T-helper 22 cell (primary cell): ENCODE measurements around the gene CNTNAP2.
"Not testable (repeated sequence)": the region's sequence is repeated elsewhere in the genome, so short reads cannot be mapped to it uniquely, and the experiment has no call there.

ENCODE experiments used
- DNase-seq: peaks from one replicate; pipeline ENCODE4 v3.0.0-alpha.2; 2020; ENCODE audit warnings: low read depth

Gene CNTNAP2

DNA sequence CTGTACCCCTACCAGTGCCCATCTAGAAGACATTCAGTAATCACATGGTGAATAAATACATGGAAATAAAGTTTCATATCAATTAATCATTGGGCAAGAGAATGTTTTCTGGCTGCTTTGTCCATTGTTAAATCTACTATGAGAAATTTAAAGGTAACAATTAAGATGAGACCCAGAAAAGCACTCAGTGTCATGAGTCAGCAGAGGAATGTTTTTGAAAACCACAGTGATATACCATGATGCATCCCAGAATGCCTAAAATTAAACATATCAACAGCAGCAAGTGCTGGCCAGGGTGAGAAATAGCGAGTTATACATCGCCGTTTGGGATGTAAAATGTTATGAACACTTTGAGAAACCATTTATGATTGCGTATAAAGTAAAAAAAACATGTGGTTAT lies 1648.7 kb downstream of the CNTNAP2 start:
- no peak for DNase-seq

DNA sequence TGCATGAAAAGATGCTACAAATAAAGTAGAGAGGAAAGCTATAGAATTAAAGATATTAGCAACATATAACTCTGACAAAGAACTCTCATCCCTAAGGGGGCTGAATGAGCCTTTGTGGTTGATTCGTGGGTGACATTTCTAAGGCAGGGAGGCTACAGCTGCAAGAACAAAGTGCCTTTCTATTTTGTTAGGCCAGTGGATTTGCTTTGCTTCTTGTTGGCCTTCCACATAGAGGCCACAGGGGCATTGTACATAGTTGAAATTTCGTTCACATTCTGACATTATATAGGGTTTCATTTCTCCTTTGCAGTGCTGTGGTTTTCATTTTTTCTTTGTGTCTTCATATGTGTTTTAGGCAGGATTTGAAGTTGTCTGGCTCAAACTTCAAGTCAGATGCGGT lies 1654.7 kb downstream of the CNTNAP2 start:
- no peak for DNase-seq

DNA sequence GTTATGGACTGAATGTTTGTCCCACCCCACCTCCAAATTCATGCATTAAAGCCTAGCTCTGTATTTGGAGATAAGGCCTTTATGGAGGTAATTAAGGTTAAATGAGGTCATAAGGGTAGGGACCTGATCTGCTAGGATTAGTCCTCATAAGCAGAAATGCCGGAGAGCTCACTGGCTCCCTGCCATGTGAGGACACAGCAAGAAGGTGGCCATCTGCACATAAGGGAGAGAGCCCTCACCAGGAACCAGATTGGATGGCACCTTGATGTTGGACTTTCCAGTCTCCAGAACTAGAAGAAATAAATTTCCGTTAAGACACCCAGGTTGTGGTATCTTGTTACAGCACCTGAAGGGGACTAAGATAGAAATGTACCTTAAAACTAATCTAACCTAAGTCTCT lies 1657.9 kb downstream of the CNTNAP2 start:
- DNase-seq: no peak

DNA sequence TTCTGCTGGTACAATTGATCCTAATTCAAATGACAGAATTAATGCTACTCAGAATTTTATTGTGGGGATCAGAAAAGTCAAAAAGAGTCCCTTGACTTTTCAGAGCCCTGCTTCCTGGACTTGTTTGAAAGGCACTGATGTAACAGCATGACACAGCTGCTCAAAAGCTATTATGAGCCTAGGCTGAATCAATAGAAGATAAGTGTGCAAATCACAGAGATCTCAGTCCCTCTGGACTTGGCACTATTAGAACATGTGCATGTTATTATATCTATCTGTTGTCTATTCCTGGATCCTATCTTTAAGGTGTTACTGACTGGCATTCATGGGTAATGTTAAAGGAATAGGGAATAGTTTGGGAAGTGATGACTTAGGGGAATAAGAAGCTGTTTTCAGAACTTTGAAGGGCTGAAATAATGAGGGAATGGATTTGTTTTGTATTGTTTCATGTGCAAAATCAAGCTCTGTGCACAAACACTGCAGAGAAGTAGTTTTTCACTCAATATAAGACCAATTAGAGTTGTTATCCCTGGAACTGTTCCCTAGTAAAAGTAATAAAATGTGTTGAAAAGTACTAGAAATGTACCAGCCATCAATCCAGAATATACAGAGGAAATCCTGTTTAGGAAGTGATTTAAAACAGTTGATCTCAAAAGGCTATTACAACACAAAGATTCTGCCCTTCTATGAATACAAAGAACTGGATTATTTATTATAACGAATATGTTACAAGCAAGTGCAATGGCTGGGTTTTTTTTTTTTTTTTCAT lies 1659.1 kb downstream of the CNTNAP2 start:
- DNase-seq: no peak

DNA sequence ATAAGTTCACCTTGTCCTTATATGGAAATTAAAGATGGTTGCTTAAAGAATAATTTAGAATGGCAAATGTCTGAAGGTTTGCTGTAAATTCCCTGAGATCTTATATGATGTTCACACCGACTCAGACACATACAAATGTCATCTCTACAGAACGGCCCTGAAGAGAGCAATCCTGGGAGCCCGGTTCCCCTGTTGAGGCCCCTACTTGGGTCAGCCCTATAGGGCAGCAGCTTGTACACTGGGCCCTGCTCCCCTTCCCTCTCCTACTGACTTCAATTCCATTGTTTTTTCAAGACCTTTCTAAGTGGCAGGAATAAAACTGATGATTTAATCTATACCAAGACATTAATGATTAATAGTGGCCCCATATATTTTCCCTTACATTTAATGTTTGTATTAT lies 1660.7 kb downstream of the CNTNAP2 start:
- no peak for DNase-seq

DNA sequence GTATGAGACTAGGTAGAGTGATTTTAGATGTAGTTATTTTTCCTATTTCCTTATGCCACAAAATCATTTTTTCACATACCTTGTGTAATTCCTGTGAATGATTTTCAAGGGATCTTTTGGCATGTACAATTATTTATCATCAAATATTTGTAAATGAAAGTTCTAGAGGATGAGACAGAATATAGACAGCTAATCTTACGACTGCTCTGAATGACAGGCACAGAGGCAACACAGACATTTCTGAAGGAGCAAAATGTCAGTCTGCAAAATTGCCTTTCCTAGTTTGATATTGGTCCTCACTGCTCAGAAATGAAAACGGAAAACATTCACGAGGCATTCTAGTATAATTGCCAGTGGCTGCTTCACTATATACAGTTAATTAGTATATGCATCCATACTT lies 1663.3 kb downstream of the CNTNAP2 start:
- no peak for DNase-seq

DNA sequence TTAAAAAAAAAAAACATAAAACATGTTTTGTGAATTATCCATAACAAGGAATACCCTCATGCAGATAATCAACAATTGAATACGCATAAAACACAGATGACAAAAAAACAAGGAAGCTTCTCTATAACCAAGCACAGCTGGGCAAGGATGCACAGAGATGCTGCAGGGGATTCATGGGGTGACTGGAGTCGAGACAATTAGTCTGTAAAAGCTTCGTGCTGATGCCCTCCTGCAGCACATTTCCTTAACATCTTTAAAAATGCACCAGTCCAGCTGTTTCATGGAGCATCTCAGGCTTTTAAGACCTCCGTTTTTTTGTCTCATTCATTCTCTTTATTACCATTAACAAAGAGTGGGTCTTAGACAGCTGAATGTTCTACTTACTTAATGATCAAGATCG lies 1680.0 kb downstream of the CNTNAP2 start:
- DNase-seq: no peak

DNA sequence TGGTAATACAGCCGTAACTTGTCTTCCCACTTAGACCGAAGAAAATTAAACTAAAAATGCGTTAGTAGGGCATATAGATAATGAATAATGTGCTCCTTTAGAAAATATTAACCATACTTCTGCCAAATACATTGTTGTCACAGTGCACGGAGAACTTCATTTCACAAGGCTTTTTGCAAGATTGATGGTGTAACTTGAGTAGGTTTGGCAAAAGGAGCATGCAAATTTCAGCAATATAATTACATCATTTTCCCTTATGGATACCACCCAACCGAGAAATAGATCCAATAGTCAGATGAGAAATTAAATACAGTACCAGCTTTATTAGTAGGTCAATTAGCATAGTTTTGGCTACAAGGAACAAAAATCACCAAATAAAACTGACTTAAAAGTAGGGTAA lies 1681.4 kb downstream of the CNTNAP2 start:
- no peak for DNase-seq

DNA sequence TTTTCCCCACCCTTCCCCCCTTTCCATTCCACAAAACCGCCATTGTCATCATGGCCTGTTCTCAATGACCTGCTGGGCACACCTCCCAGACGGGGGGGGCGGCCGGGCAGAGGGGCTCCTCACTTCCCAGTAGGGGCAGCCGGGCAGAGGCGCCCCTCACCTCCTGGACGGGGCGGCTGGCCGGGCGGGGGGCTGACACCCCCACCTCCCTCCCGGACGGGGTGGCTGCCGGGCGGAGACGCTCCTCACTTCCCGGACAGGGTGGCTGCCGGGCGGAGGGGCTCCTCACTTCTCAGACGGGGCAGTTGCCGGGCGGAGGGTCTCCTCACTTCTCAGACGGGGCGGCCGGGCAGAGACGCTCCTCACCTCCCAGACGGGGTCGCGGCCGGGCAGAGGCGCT lies 1685.2 kb downstream of the CNTNAP2 start:
- not testable (repeated sequence) for DNase-seq

DNA sequence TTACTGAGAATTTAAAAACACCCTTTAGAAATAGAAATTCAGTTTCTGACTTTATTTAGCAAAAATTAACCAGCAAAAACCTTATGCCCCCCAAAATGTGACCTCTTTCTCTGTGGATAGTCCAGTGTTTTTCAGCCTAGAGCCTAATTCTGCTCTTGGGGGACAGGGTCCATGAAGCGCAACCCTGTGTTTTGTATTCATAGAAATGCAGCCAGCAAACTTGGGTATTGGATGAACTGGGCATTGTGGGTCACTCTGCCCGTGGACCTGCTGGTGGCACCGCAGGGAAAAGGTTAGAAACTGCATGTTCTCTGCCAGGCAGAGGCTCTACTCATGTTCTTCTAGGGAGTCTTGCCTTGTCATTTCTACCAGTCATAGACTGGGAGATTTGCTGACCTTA lies 1686.5 kb downstream of the CNTNAP2 start:
- DNase-seq: no peak

DNA sequence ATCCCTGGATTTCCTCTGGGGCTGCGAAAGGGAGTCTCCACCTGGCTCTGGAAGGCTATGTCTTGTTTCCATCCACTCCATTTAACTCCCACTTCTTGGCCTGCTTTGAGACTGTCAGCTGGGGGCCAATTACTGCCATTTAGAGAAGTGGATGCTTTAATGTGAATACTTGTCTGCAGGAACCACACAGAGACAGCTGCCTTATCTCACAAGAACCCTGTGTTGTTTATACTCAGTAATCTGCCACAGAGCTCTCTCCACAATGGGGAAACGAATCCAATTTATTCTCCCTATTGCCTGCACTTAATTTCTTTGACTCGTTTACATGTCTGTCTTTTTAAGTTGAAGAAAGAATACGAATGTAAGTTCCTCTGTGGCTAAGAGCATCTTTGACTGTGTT lies 1687.0 kb downstream of the CNTNAP2 start:
- no peak for DNase-seq

DNA sequence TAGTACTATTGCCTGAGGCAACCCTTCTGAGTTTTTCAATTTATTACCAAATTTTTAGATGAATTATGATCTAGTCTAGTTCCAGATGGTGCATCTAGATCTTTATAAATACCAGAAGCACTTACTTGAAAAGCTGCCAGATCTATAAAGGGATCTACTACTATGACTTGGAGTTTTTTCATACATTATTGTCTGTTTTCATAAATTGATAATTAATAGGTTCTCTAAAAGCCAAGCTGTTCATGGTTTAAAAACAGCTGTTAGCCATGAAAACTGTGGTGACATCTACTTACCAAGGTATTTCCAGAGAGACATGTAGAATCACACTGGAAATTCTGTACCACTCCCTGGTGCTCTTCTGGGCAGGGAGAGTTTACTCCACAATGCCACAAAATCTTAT lies 1687.4 kb downstream of the CNTNAP2 start:
- no peak for DNase-seq

DNA sequence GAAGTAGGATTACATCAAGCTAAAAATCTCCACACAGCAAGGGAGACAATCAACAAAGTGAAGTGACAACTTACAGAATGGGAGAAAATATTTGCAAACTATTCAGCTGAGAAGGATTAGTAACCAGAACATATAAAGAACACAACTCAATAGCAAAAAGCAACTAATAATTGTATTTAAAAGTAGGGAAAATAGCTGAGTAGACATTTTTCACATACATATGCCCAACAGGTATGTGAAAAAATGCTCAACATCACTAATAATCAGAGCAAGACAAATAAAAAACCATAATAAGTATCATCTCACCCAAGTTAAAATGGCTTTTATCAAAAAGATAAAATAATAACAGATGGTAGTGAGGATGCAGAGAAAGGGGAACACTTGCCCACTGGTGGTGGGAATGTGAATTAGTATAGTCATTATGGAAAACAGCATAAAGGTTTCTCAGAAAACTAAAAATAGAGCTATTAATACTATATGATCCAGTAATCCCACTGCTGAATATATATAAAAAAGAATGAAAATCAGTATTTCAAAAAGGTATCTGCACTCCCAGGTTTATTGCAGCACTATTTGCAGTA lies 1689.5 kb downstream of the CNTNAP2 start:
- DNase-seq: no peak

DNA sequence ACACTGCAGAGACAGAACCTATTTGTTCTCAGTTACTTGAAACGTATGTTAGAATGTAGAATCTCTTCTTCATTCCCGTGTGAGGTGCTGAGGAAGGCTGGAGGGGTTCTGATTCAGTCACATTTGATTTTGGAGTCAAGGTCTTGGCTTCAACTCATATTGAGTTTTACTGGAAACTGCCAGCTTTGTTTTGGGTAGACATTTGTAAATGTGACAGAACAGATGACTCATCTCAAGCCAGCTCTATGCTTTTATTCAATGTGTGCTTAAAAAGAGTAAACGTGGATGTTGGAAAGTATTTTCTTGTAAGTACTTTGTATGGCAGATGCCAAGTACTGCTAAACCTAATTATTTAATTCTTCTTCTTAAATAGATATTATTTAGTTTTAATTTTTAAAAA lies 1693.2 kb downstream of the CNTNAP2 start:
- DNase-seq: no peak

DNA sequence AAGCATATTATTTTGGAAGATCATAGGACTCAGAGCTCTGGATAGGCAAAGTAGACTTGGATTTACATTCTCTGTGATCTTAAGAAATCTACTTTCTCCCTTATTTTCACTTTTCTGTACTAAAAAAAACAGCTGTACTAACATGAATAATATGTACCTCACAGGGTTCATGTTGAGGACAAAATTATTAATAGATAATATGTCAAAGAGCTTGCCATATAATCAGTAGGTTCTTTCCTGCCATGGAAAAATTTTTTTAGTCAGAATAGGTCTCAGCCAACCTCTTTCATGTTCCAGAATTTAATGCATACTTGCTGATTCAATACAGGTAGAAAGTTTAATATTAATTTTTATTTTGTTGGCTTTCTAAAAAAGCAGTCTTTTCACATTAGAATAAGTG lies 1693.7 kb downstream of the CNTNAP2 start:
- DNase-seq: no peak

DNA sequence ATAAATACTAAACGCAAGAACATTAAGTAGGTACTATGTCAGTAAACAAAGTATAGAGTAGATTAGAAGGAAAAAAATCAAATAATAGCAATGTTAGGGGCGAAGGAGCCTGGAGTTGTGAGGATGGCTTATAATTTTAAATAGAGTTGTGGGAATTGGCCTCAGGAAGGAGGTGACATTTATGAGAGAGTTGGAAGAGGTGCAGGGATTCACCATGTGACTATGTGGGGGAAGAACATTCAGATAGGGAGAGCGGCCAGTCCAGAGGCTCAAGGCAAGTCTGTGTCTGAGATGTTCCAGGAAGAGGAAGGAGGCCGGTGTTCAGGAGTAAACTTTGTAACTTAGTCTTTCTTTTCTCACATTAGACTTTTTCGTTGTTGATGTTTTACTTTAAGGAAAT lies 1695.3 kb downstream of the CNTNAP2 start:
- DNase-seq: no peak

DNA sequence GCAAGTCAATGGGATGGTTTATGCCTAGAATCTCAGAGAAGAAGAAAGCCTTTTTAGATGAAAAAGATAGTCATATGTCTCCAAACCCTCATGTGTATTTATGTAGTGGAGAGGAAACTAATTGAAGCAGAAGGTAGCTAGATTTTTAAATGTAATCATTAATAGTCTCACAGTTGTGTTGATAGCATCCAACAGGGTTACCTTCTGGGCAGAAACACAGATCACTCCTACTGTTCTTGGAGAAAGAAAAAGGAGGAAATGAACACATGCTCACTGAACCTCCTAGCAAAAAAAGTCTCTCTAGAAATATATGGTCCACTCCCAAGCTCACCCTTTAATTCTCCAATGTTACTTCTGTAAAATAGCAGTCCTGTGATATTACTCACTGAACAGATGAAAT lies 1696.7 kb downstream of the CNTNAP2 start:
- no peak for DNase-seq

DNA sequence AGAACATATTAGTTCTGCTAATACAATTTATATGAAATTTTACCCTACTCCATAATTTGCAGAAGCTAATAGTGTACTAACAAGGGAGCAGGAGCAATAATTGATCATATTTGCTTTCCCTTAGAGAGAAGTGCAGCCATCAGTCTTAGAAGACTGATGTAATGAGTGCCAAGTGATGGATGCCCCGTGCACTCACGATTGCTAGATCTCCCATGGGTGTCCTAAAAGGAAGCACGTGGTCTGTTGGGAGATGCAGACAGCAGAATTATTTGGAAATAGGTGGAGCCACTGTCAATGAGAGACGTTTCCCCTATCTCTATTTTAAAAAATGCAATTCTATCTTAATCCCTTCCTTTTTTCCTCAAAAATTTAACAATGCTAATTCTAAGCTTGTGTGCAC lies 1701.7 kb downstream of the CNTNAP2 start:
- no peak for DNase-seq

DNA sequence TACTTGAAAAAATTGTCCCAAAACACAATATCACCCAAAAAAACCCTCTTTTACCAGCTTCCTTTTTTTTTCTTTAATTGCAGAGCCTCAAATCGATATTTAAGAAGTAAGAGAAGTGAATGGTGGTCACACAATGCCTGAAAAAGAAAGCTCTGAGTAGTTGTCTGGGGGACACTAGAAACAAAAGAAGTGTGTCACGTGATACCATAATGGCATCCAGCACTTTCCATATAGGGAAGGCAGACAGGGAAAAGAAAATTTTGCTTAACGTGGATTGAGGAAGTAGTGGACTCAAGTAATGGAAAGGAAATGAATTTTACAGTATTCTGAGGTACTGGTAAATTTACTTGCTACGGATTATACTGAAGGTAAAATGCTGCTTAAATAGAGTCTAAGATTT lies 1708.1 kb downstream of the CNTNAP2 start:
- no peak for DNase-seq

DNA sequence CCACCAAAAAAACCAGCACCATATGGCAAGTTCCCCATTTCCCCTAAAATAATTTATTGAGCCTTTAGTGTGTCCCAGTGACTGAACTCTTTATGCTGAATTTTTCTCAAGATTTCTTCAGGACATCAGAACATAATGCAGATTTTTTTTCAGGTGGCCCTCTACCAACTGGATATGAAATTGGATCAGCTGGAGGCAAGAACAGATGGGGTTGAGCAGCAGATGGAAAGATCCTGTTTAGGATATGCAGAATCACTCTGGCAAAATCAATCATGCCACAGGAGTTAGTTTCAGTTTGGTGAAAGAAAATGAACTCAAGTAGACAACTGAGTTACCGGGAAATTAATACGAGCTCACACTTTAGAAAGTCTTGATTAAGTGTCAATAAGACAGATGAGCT lies 1712.4 kb downstream of the CNTNAP2 start:
- DNase-seq: no peak

DNA sequence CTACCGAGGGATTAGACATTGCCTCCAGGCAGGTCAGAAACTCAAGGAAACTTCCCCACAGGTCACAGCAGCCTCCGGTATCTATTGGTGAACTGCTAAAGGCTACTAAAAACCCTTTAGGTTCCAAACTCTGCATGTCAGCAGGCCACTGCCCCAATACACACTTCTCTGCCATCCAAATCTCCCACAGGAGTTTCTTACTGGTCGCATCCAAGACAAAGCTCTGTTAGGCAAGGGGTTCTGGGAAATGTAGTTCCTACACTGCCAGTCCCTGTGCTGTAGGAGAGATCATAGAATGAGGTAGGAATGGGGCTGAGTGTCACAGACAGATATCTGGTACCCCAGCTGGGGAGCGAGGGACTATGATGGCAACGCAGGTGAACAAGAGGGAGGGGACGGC lies 1717.0 kb downstream of the CNTNAP2 start:
- no peak for DNase-seq

DNA sequence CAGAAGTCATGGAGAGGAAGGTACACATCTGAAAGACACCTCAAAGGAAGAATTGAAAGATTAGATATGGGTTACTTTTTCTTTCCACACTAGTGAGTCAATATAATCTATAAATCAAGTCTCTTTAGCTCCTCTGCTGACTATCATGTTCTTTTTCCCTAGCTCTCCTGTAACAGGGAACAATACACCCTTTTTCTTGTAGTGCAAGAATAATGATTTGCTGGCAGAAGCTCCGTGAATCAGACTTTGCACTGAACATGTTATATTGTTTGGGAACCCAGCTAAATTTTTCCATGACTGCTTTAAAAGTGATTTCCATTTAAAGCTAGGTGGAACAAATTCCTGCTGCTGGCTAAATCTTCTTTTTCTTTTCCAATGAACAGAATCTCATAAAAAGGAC lies 1717.4 kb downstream of the CNTNAP2 start:
- DNase-seq: no peak

DNA sequence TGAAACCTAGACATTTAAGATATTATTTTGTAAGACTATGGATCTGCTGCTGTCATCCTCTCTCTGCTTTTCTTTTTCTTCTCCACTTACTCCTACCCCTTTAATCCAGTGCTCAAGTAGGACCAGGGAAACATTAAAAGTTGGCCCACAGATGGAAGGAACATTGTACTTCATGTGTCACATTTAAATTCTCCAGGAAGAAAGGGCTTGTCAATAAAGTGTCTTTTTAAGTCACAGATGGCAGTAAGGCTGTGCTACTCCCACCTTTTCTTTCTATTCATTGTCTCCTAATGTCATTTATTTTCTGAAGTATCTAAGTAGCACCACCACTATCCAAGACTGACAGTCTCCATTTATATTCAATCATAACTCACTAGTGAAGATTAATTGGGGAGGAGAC lies 1736.2 kb downstream of the CNTNAP2 start:
- DNase-seq: no peak
